ENCODE results near the gene EYS. TPM values are rescaled to one million over a fixed set of nuclear protein-coding genes. Genes with fewer than 3 reads are reported as not detected.
"Not testable (repeated sequence)": the region's sequence is repeated elsewhere in the genome, so short reads cannot be mapped to it uniquely, and the experiment has no call there.

The EYS gene
- total and polyA plus RNA-seq, 2 of the 8 experiments (the other 6 are each of a cell fraction or from before 2014, with no cell fraction given) = 0.05 to 0.13 TPM

- H3K18ac ChIP-seq (ENCODE audit: extremely low read depth, low read length); H2BK15ac ChIP-seq (ENCODE audit: low read length); H3K79me2 ChIP-seq (ENCODE audit: control insufficient read depth in 1 of 2, insufficient read depth in 2 of 2, low read length in 2 of 2); H3K4ac ChIP-seq (replicated peaks; ENCODE audit: insufficient read length, low read depth, low read length); H4K20me1 ChIP-seq (replicated peaks in 1 of 2; ENCODE audit: control insufficient read depth in 1 of 2, insufficient read depth in 2 of 2, low read length in 2 of 2); H2BK12ac ChIP-seq (ENCODE audit: low read depth, low read length); H4K91ac ChIP-seq (replicated peaks; ENCODE audit: insufficient read length, low read length); H2BK5ac ChIP-seq (ENCODE audit: low read depth, low read length); H3K9ac ChIP-seq (replicated peaks in 1 of 4; ENCODE audit: extremely low read depth in 1 of 4, low read depth in 3 of 4, low read length in 3 of 4); H3K23me2 ChIP-seq (ENCODE audit: low read depth, low read length); H2BK20ac ChIP-seq (ENCODE audit: low read length); H3K36me3 ChIP-seq (ENCODE audit: control insufficient read depth in 2 of 4, insufficient read depth in 4 of 4, low read length in 3 of 4); POLR2A ChIA-PET (ENCODE audit: partially characterized antibody); H3K4me2 ChIP-seq (ENCODE audit: insufficient read depth in 1 of 2, low read depth in 2 of 2, low read length in 2 of 2); H3K56ac ChIP-seq (replicated peaks; ENCODE audit: insufficient read length, low read depth, low read length); H4K5ac ChIP-seq (ENCODE audit: insufficient read length, low read depth, low read length); CTCF ChIA-PET (ENCODE audit: partially characterized antibody); DNase-seq (ENCODE audit: low read depth in 1 of 2, low spot score in 2 of 2); H3K27ac ChIP-seq (ENCODE audit: low read depth, low read length); H3K14ac ChIP-seq (ENCODE audit: insufficient read length); H2AFZ ChIP-seq (ENCODE audit: low read length); H2BK120ac ChIP-seq (replicated peaks; ENCODE audit: low read depth, low read length); H3K79me1 ChIP-seq (ENCODE audit: low read depth, low read length); H3K4me1 ChIP-seq (replicated peaks in 1 of 4; ENCODE audit: control insufficient read depth in 3 of 4, insufficient read depth in 4 of 4, low read length in 3 of 4); H4K8ac ChIP-seq (ENCODE audit: extremely low read depth, insufficient read depth, low read length); H3K23ac ChIP-seq (ENCODE audit: insufficient read length); H3K9me3 ChIP-seq (ENCODE audit: insufficient read depth in 2 of 2, low read depth in 1 of 2, low read length in 1 of 2); H3K4me3 ChIP-seq (ENCODE audit: extremely low read depth in 1 of 4, insufficient read depth in 2 of 4, low read depth in 3 of 4, low read length in 4 of 4); H2AK5ac ChIP-seq (ENCODE audit: low read depth, low read length); H3K27me3 ChIP-seq (replicated peaks in 1 of 4; ENCODE audit: control insufficient read depth in 3 of 4, extremely low read depth in 1 of 4, insufficient read depth in 3 of 4, low read length in 3 of 4); FAIRE-seq: not testable (repeated sequence)
These were observed 1949.8 kb downstream of the EYS start for GRCh38 chr6:63757275-63757674.

Measured in H1 (cell line).